Dendritic cell treated with granulocyte-macrophage colony-stimulating factor and Interleukin-4, amounts not matched to agents 40 ng/mL and 50 ng/mL, for 4 days (primary cell): ENCODE results near the gene NDUFS2.
"Not testable (repeated sequence)": the region's sequence is repeated elsewhere in the genome, so short reads cannot be mapped to it uniquely, and the experiment has no call there.

Experiments
- H3K27ac Mint-ChIP-seq: one replicate; pipeline ENCODE4 v1.8.0; 2022; ENCODE audit warnings: mild to moderate bottlenecking, mixed read lengths
- H3K27me3 Mint-ChIP-seq: one replicate; pipeline ENCODE4 v1.8.0; 2022; ENCODE audit warnings: mild to moderate bottlenecking, mixed read lengths
- H3K36me3 Mint-ChIP-seq: one replicate; pipeline ENCODE4 v1.8.0; 2022; ENCODE audit warnings: low read depth, mixed read lengths
- H3K4me1 Mint-ChIP-seq: one replicate; pipeline ENCODE4 v1.8.0; 2022; ENCODE audit warnings: low read depth, mixed read lengths
- H3K4me3 Mint-ChIP-seq: one replicate; pipeline ENCODE4 v1.8.0; 2022; ENCODE audit warnings: mild to moderate bottlenecking, moderate library complexity, mixed read lengths
- H3K9me3 Mint-ChIP-seq: one replicate; pipeline ENCODE4 v1.8.0; 2022; ENCODE audit warnings: mixed read lengths
- intact Hi-C: fragments of 100-400 bp; cut with micrococcal nuclease; formaldehyde crosslinking; loops from one replicate; pipeline ENCODE4 v1.15.0; 2022

The NDUFS2 gene

DNA sequence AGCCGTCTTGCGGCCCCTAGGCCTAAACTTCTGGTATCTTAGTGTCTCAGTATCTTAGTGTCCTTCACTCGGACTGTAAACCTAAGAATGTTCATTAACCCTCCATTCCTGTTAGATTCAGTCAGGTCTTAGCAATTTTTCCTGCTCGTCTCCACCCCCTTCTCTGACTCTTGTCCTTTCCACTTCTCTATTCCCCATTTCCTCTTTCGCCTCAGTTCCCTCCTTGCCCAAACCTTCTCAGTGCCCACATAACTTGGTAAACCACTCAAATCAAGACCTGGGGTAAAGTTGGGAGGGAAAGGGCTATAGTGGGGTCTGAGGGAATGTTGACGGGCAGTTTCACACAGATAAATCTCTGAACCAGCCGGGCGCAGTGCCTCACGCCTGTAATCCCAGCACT is 12.2 kb downstream of the NDUFS2 start:
- intact Hi-C loops: loop anchor here (5.0 kb wide), 1 partner anchor 168 kb away; no protein-coding TSS in a partner anchor
- H3K36me3 Mint-ChIP-seq: peaks cover 93% of the 10 kb centered on the region
- H3K4me3 Mint-ChIP-seq: peak overlapping the region; percentile 100
- H3K9me3 Mint-ChIP-seq: no peaks in the 10 kb centered on the region
- peak overlapping the region; percentile 98 for H3K27ac Mint-ChIP-seq
- H3K4me1 Mint-ChIP-seq: peaks cover 63% of the 10 kb centered on the region
- no peaks in the 10 kb centered on the region for H3K27me3 Mint-ChIP-seq

DNA sequence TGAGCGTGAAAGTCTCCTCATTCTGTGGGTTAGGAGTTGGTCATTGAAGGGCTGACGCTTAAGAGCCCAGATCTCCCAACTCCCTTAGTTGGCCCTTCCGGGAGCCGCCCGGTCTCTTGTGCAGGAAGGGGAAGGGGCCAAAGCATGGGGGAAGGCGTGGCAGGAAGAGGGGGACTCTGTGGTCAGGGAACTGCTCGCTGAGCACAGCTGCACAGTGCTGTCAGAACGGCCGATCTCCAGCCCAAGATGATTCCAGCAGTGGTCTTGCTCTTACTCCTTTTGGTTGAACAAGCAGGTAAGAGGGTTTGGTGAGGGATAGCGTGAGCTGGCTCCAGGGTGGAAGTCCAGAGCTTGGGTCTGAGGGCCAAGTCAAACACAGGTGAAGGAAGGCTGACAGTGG is 12.9 kb downstream of the NDUFS2 start, which contains the start of gene FCER1G:
FCER1G (plus strand) TSS at position 220 of the 400 bp plus-strand sequence; CDS start at position 247, 27 bp downstream.
- Mint-ChIP-seq H3K36me3 (peaks cover 93% of the 10 kb centered on the region), H3K27me3 (no peaks in the 10 kb centered on the region), H3K4me1 (peaks cover 63% of the 10 kb centered on the region), H3K27ac (peak within 1 kb of the TSS; percentile 98), H3K9me3 (no peaks in the 10 kb centered on the region), H3K4me3 (peak within 1 kb of the TSS; percentile 100)
- intact Hi-C loops: loop anchor here (1.0 kb wide), 1 partner anchor 13 kb away; the partner anchor contains the start of gene NDUFS2

DNA sequence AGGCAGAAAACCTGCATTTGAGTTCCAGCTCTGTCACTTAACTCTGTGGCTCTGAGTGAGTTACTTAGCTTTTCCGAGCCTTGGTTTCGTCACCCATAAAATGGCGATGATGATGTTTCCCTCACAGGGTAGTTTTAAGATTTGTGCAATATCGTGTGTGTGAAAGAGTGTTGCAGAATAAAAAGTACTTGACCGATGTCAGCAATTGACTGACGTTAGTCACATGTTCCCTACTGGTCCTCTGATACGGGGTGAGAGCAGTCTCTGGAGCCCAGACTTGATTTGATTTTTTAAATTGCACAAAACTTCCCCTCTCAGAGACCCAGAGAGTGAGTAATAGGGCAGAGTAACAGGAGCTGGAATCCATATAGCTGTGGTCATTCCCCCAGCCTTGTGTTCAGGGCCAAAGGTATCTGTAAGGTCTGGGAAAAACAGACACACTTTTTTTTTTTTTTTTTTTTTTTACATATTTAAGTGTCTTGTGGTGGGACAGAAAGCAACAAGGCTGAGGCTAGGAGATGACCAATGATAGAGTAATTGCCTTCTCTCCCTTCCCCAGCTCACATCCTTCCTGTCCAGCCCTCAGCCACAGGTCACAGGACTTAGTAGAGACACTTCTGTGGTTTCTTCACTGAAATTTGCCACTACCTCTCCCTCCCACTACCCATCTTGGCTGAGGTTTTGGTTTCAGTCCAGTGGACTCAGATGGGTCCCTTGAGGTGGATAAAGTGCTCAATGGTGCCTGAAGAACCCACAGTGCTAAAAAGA is 15.0 kb downstream of the NDUFS2 start:
- Mint-ChIP-seq H3K36me3 (peaks cover 91% of the 10 kb centered on the region), H3K27ac (peak overlapping the region; percentile 98), H3K9me3 (no peaks in the 10 kb centered on the region), H3K4me1 (peaks cover 61% of the 10 kb centered on the region), H3K27me3 (no peaks in the 10 kb centered on the region), H3K4me3 (peak overlapping the region; percentile 100)
- intact Hi-C loops: no loop called here

DNA sequence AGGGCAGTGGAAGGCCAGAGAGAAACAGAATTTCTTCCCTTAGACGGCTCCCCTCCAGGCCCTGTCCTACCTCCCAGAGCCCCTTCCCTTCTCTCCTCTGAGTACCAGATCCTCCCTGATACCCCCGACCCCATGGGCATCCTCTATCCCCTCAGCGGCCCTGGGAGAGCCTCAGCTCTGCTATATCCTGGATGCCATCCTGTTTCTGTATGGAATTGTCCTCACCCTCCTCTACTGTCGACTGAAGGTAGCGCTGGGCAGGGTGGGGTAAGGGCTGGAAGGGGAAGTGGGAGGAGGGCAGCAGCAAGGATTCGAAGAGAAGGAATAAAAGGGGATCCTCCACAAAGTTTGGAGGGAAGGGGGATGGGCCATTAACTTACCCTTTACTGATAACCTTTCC is 15.7 kb downstream of the NDUFS2 start:
- Mint-ChIP-seq H3K27me3 (no peaks in the 10 kb centered on the region), H3K36me3 (peaks cover 91% of the 10 kb centered on the region), H3K4me1 (peaks cover 68% of the 10 kb centered on the region), H3K27ac (peak overlapping the region; percentile 98), H3K9me3 (no peaks in the 10 kb centered on the region), H3K4me3 (peak overlapping the region; percentile 72)
- intact Hi-C loops: no loop called here

DNA sequence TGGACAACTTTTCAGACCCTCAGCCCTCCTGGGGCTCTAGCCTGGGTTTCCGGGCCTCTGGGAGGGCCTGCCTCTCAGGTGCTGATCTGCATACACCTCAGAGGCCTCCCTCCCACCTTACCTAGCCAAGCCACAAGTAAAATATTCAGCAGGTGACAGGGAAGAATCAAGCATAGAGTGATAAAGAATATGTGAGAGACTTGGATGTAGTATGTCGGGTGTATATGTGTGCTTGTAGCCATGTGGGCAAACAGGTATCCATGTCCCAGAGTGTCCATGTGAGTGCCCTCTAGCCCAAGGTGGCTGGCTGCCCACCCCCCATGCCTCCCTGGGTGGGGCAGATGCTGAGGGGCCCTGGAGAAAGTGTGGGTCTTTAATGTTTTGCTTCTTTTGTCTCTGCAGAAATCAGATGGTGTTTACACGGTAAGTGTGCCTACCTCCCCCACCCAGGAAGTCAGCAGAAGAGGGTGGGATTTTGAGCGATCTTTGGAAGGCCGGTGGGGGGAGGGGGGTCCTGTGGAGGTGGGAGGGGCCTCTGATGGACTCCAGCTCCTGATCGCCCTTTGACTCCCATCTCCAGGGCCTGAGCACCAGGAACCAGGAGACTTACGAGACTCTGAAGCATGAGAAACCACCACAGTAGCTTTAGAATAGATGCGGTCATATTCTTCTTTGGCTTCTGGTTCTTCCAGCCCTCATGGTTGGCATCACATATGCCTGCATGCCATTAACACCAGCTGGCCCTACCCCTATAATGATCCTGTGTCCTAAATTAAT is 16.3 kb downstream of the NDUFS2 start:
- peak overlapping the region; percentile 98 for H3K27ac Mint-ChIP-seq
- peak overlapping the region; percentile 72 for H3K4me3 Mint-ChIP-seq
- peaks cover 66% of the 10 kb centered on the region for H3K4me1 Mint-ChIP-seq
- intact Hi-C loops: no loop called here
- no peaks in the 10 kb centered on the region for H3K9me3 Mint-ChIP-seq
- H3K27me3 Mint-ChIP-seq: no peaks in the 10 kb centered on the region
- peaks cover 91% of the 10 kb centered on the region for H3K36me3 Mint-ChIP-seq

DNA sequence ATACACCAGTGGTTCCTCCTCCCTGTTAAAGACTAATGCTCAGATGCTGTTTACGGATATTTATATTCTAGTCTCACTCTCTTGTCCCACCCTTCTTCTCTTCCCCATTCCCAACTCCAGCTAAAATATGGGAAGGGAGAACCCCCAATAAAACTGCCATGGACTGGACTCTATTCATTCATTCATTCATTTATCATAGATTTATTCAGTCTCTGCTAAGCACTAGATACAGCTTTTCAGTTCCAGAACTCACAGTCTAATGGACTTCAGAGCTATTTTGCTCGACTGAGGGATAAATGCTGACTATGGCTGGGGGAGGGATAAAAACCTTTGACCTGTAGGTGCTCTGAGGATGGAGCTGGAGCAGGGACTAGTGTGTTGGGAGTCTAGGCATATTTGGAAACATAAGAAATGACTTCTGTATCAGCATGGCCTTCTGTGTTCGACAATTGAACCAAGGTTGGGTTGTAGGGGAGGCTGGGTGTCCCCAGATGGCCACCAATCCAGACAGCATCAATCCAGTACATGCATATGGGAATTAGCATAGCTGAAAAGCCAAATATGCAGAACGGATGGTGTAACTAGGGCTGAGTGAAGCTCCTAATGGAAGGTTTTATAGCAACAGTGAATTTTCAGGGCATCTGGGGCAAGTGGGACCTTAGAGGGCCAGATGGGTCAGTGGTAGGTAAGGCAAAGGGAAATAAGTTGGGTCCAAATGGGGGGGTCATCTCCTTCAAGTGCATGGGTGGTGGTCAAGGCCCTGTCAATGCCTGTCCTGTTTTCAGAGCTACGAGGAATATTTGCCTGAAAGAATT is 17.1 kb downstream of the NDUFS2 start:
- Mint-ChIP-seq H3K9me3 (no peaks in the 10 kb centered on the region), H3K27me3 (no peaks in the 10 kb centered on the region), H3K4me1 (peaks cover 66% of the 10 kb centered on the region), H3K4me3 (no peak overlapping the region), H3K36me3 (peaks cover 90% of the 10 kb centered on the region), H3K27ac (no peak overlapping the region)
- intact Hi-C loops: no loop called here

DNA sequence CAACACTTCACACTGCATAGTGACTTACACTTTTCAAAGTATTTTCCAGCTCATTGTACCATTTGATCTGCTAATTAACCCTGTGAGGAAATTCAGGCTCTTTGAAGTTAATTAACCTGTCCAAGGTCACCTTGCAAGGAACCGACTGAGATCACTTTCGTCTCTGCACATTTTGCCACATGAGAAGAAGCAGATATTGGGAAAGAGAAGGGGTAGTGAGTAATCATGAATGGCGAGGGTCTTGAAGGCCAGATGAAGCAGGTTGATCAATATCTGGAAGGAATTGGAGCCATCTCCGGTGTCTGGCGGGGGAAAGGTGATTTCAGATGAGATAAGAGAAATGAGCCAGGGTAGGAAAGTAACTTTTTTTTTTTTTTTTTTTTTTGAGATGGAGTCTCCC is 17.8 kb downstream of the NDUFS2 start:
- Mint-ChIP-seq H3K4me1 (peaks cover 65% of the 10 kb centered on the region), H3K27ac (no peak overlapping the region)
- intact Hi-C loops: no loop called here

DNA sequence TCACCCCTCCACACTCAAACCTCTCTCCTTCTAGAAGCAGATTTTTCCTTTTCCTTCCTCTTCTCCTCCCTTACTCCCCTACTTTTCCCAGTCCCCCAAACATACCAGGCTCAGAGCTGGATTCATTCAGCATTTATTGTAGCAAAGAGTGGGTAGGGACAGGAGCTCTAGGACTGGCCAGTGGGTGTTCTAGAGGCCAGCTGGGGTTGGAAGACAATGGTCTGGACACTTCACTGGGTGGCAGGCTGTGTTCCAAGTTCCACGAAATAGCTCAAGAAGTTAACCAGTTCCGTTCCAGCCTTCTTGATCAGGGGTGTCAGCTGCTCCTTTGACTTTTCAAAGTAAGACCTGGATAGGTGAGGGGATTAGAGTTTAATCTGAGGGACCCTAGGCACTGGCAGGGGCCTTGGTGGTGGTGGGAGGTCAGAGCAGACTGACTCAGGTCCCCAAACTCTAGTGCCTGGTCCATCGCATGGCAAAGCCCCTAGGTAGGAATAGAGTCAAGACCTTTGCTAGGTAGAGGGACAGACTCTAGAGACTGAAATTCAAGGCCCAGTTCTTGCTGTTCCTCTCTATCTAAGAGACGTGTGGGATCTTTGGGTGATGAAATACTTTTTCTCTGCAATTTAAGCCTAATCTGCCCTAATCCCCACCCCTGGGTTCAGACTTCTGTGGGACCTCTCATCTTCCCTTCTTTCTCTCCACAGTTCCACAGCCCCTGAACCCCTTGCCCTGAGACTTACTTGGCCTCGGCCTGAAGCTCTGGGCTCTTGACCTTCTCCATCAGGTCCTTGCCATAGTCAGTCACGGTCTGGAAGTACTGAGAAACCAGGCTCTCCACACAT is 20.2 kb downstream of the NDUFS2 start:
- Mint-ChIP-seq H3K9me3 (no peaks in the 10 kb centered on the region), H3K27me3 (no peaks in the 10 kb centered on the region), H3K4me1 (peaks cover 77% of the 10 kb centered on the region), H3K36me3 (peaks cover 73% of the 10 kb centered on the region), H3K27ac (peak overlapping the region; percentile 37), H3K4me3 (no peak overlapping the region)
- intact Hi-C loops: no loop called here

More for the DNA sequence above, 17.8 kb downstream of the NDUFS2 start:
- H3K9me3 Mint-ChIP-seq: no peaks in the 10 kb centered on the region
- no peaks in the 10 kb centered on the region for H3K27me3 Mint-ChIP-seq
- peaks cover 83% of the 10 kb centered on the region for H3K36me3 Mint-ChIP-seq
- no peak overlapping the region for H3K4me3 Mint-ChIP-seq

DNA sequence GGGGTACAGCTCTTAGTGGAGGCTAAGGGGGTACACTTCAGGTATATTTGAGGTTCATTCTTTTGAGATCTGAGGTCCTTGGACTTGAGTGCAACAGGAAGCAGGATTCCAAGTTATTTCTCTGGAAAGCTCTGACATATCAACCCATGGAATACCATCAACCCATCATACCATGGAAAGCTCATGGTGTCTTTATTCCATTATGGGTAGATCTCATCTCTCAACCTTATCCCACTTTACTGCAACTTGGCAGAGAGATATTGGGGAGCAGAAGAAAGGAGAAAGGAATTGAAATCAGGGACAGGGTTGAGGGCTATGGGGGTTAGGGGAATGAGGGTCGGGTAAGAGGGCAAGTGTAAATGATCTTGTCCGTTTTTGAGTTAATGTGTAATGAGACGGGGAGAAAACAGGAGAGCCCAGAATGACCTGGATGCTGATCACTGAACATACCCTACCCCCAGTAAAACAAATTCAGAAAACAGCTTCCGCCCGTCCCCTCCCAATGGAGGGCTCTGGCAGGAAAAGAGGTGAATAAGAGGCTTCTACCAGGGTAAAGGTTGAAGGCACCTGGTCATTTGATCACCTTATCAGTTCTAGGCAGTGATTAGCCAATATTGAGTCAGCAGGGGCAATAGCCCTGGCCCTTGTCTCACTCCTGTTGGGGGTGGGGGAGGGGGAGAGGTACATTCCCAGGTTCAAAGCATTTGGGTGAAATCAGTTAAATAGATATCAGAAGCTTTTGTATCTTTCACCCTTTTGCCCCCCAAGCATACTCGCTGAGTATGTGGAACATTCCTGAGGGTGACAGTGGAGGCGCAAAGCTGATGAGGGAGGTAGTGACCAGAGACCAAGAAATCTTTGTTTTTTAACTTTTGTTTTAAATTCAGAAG is 21.9 kb downstream of the NDUFS2 start:
- Mint-ChIP-seq H3K9me3 (no peaks in the 10 kb centered on the region), H3K27me3 (no peaks in the 10 kb centered on the region), H3K4me3 (no peak overlapping the region), H3K4me1 (peaks cover 74% of the 10 kb centered on the region), H3K36me3 (peaks cover 70% of the 10 kb centered on the region), H3K27ac (peak overlapping the region; percentile 37)
- intact Hi-C loops: loop anchor here (2.0 kb wide), 1 partner anchor 13 kb away; no protein-coding TSS in a partner anchor

DNA sequence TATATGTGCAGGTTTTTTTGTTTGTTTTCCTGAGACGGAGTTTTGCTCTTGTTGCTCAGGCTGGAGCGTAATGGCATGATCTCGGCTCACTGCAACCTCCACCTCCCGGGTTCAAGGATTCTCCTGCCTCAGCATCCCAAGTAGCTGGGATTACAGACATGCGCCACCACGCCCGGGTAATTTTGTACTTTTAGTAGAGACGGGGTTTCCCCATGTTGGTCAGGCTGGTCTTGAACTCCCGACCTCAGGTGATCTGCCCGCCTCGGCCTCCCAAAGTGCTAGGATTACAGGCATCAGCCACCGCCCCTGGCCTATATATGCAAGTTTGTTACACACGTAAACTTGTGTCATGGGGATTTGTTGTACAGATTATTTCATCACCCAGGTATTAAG is 22.5 kb downstream of the NDUFS2 start:
- H3K9me3 Mint-ChIP-seq, H3K27me3 Mint-ChIP-seq, H3K4me3 Mint-ChIP-seq: not testable (repeated sequence)
- Mint-ChIP-seq H3K4me1 (peaks cover 67% of the 10 kb centered on the region), H3K36me3 (peaks cover 70% of the 10 kb centered on the region), H3K27ac (peak overlapping the region; percentile 94)
- intact Hi-C loops: loop anchor here (1.0 to 5.0 kb wide), 4 partner anchors 14 to 143 kb away; partner anchors contain the start of genes CFAP126 and SDHC

DNA sequence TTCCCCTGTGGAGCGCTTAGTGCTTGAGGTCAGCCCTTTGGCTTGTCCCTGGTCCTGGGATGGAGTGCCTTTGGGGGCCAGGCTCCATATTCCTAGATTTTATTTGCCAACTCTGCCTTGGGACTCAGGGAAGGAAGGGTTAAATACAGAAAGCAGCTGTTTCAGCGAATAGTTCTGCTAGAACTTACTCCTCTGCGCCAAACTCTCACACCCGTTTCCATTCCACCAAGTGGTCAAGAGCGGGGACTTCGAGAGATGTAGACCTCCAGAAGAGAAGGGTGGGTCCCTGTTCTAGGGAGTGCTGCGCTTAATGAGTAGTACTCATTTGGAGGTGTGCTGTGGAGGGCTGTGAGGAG is 23.0 kb downstream of the NDUFS2 start:
- no peaks in the 10 kb centered on the region for H3K9me3 Mint-ChIP-seq
- intact Hi-C loops: loop anchor here (1.0 to 5.0 kb wide), 4 partner anchors 14 to 142 kb away; partner anchors contain the start of genes CFAP126 and SDHC
- no peaks in the 10 kb centered on the region for H3K27me3 Mint-ChIP-seq
- H3K27ac Mint-ChIP-seq: peak overlapping the region; percentile 94
- peaks cover 62% of the 10 kb centered on the region for H3K4me1 Mint-ChIP-seq
- H3K36me3 Mint-ChIP-seq: peaks cover 70% of the 10 kb centered on the region
- H3K4me3 Mint-ChIP-seq: peak overlapping the region; percentile 35
